Measurements from ENCODE around the gene ATP8A1.
"Not testable (repeated sequence)": the region's sequence is repeated elsewhere in the genome, so short reads cannot be mapped to it uniquely, and the experiment has no call there.

Gene ATP8A1

GRCh38 chr4:42513748-42514492, 143.0 kb downstream of the ATP8A1 start:
- DNase-seq: no peak

GRCh38 chr4:42512226-42512625, 144.7 kb downstream of the ATP8A1 start:
- DNase-seq: no peak

GRCh38 chr4:42510225-42510624, 146.7 kb downstream of the ATP8A1 start:
- no peak for DNase-seq

- no peak for DNase-seq
These were observed 155.1 kb downstream of the ATP8A1 start for GRCh38 chr4:42501624-42502401.

GRCh38 chr4:42498040-42498439, 158.9 kb downstream of the ATP8A1 start:
- no peak for DNase-seq

- no peak for DNase-seq
These were observed 159.6 kb downstream of the ATP8A1 start for GRCh38 chr4:42497142-42497910.

GRCh38 chr4:42492962-42493361, 163.9 kb downstream of the ATP8A1 start:
- DNase-seq: no peak

- no peak for DNase-seq
These were observed 166.9 kb downstream of the ATP8A1 start for GRCh38 chr4:42490015-42490414.

GRCh38 chr4:42489095-42489494, 167.8 kb downstream of the ATP8A1 start:
- no peak for DNase-seq

- no peak for DNase-seq
These were observed 168.4 kb downstream of the ATP8A1 start for GRCh38 chr4:42488554-42488953.

GRCh38 chr4:42488114-42488513, 168.8 kb downstream of the ATP8A1 start:
- no peak for DNase-seq

- no peak for DNase-seq
These were observed 169.7 kb downstream of the ATP8A1 start for GRCh38 chr4:42487230-42487629.

- DNase-seq: not testable (repeated sequence)
These were observed 170.7 kb downstream of the ATP8A1 start for GRCh38 chr4:42486156-42486555.

- DNase-seq: no peak
These were observed 172.3 kb downstream of the ATP8A1 start for GRCh38 chr4:42484630-42485029.

GRCh38 chr4:42483426-42484379, 173.2 kb downstream of the ATP8A1 start:
- peak in 1 of 58 donors; percentile 2 for DNase-seq

GRCh38 chr4:42482516-42483327, 174.2 kb downstream of the ATP8A1 start:
- peak in 2 of 58 donors; percentile 6 to 26 for DNase-seq

- DNase-seq: no peak
These were observed 176.2 kb downstream of the ATP8A1 start for GRCh38 chr4:42480717-42481116.

- no peak for DNase-seq
These were observed 176.6 kb downstream of the ATP8A1 start for GRCh38 chr4:42480281-42480680.

GRCh38 chr4:42478946-42479345, 178.0 kb downstream of the ATP8A1 start:
- no peak for DNase-seq

- no peak for DNase-seq
These were observed 178.4 kb downstream of the ATP8A1 start for GRCh38 chr4:42478509-42478908.
